ENCODE measurements around the gene PRDX6.
"Not testable (repeated sequence)": the region's sequence is repeated elsewhere in the genome, so short reads cannot be mapped to it uniquely, and the experiment has no call there.

PRDX6 gene

DNA sequence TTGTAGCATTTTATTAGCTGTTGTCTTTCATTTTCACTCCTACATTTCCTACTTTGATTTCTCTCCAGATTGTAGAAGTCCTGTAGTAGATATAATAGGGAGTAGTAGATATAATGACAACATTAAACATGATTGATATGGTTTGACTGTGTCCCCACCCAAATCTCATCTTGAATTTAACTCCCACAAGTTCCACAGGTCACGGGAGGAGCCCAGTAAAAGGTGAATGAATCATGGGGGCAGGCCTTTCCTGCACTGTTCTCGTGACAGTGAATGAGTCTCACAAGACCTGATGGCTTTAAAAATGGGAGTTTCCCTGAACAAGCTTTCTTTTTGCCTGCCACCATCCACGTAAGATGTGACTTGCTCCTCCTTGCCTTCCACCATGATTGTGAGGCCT, 7.5 kb upstream of the PRDX6 start:
- no peak for DNase-seq (ENCODE audit: low read depth)

DNA sequence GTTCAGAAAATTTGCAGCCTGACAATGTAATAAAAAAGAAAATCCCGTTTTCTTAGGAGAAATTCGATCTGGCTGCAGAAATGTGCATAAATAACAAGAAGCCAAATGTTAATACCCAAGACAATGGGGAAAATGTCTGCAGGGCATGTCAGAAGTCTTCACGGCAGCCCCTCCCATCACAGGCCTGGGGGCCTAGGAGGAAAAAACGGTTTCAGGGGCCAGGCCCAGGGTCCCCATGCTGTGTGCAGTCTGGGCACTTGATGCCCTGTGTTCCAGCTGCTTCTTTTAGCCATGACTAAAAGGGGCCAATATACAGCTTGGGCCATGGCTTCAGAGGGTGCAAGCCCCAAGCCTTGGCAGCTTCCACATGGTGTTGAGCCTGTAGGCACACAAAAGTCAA, 6.5 kb upstream of the PRDX6 start:
- no peak for DNase-seq (ENCODE audit: low read depth)

- DNase-seq (ENCODE audit: low read depth), result no peak
Measured at GRCh38 chr1:173473599-173474011, 3.5 kb upstream of the PRDX6 start.

- DNase-seq (ENCODE audit: low read depth), result no peak
Measured at GRCh38 chr1:173474097-173474779, 2.9 kb upstream of the PRDX6 start.

- not testable (repeated sequence) for DNase-seq (ENCODE audit: low read depth)
Measured at GRCh38 chr1:173474780-173475421, 2.2 kb upstream of the PRDX6 start.

- DNase-seq (ENCODE audit: low read depth), result no peak
Measured at GRCh38 chr1:173475564-173476196, 1.5 kb upstream of the PRDX6 start.

GRCh38 chr1:173476197-173476664, 904 bp upstream of the PRDX6 start:
- no peak for DNase-seq (ENCODE audit: low read depth)

- no peak for DNase-seq (ENCODE audit: low read depth)
Measured at GRCh38 chr1:173476665-173477285, 360 bp upstream of the PRDX6 start.

DNA sequence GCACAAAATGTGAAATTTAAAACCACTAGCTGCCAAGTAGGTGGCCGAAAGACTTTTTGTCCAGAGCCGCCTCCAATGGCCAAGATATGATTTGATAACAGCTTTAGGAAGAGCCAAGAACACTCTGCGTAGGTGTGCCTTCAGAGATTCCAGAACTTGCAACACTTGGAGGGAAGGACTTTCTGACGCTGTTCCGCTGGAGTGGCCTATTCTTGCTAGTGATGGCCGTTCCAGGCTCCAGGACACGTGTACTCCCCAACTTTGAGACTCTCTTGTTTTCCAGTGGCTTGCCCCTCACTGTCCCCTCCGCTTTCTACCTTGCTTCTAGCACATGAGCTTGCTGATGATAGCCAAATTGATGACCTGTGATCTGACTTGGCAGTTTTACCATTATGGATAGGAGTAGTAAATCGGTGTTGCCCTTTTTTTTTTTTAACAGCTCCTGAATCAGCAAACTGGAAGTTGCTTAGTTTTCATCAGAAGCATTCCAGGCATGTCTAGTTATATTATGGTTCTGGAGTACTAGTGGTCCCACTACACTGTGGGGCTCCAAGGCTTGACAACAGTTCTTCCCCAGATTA, 1.0 kb downstream of the PRDX6 start:
- DNase-seq (ENCODE audit: low read depth), result no peak

- no peak for DNase-seq (ENCODE audit: low read depth)
Measured at GRCh38 chr1:173479649-173480048, 2.5 kb downstream of the PRDX6 start.

- no peak for DNase-seq (ENCODE audit: low read depth)
Measured at GRCh38 chr1:173481195-173481772, 4.1 kb downstream of the PRDX6 start.

GRCh38 chr1:173482683-173483082, 5.5 kb downstream of the PRDX6 start:
- no peak for DNase-seq (ENCODE audit: low read depth)

DNA sequence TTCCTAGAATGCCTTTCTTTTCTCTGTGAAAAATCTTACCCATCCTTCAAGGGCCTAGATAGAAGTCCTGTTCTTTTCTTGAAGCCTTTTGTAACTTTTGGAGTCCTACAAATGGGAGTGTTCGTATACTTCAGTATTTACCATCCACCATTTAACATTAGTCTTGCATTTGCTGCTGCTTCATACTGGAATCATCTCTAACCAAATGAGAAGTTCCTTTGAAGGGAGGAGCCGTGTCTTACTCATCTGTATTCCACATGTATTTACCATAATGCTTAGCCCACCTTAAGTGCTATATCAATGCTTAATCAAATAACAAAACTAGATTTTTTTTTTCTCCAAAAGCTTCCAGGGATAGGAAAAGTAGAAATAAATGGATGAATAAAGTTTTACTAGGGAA, 7.1 kb downstream of the PRDX6 start:
- no peak for DNase-seq (ENCODE audit: low read depth)

GRCh38 chr1:173485401-173485800, 8.3 kb downstream of the PRDX6 start:
- DNase-seq (ENCODE audit: low read depth), result no peak

GRCh38 chr1:173488001-173488400, 10.9 kb downstream of the PRDX6 start:
- no peak for DNase-seq (ENCODE audit: low read depth)

DNA sequence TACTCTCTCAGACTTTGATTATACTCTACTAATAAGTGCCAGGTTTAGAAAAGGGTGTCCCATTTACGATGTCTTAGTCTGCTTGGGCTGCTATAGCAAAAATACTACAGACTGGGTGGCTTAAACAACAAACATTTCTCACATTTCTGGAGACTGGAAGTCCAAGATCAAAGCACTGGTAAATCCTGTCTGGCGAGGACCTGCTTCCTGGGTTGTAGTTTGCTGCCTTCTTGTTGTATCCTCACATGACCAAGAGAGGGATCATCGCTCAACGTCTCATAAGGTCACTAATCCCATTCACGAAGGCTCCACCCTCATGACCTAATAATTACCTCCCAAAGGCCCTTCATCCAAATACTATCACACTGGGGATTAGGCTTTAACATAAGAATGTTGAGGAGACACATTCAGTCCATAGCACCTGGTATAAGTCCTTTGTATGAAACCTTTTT, 12.0 kb downstream of the PRDX6 start:
- no peak for DNase-seq (ENCODE audit: low read depth)

DNA sequence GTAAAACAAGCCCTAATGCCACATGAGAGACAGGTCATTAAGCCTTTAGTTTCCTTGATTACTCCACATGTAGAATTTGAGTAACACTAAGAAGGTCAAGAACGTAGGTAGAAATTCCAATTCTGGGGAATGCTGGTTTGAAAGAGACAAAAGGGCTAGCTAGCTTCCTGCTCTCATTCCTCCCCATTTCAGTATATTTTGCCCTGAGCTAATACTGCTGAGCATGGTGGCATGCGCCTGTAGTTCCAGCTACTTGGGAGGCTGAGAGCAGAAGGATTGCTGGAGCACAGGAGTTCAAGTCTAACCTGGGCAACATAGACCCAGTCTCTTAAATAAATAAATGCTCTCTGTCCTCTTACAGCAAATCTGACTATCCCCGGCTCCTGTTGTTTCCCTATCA, 12.8 kb downstream of the PRDX6 start:
- DNase-seq (ENCODE audit: low read depth), result no peak

DNA sequence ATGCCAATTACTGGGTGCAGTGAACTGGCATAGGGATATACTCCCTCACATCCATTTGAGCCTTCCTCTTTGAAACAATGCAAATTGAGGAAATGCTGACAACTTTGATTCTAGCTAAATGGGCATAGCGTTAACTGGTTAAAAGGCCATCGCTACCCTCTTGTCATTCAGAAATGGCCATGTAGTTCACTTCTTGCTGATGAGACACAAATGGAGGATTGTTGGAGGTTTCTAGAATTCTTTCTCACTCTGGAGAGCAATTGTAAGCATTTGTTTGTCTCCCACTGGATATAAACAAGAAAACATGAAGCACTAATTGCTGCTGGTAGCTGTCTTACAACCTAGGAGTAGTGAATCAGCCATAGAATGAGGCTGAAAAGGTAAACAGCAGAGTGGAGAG, 14.4 kb downstream of the PRDX6 start:
- DNase-seq (ENCODE audit: low read depth), result no peak

DNA sequence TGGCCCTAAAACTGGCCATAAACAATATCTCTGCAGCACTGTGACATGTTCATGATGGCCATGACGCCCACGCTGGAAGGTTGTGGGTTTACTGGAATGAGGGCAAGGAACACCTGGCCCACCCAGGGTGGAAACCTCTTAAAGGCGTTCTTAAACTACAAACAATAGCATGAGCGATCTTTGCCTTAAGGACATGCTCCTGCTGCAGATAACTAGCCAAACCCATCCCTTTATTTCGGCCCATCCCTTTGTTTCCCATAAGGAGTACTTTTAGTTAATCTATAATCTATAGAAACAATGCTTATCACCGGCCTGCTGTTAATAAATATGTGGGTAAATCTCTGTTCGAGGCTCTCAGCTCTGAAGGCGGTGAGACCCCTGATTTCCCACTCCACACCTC, 16.0 kb downstream of the PRDX6 start:
- DNase-seq (ENCODE audit: low read depth), result not testable (repeated sequence)

- no peak for DNase-seq (ENCODE audit: low read depth)
Measured at GRCh38 chr1:173495609-173496267, 18.6 kb downstream of the PRDX6 start.

GRCh38 chr1:173496757-173497320, 19.7 kb downstream of the PRDX6 start:
- DNase-seq (ENCODE audit: low read depth), result no peak
